GM10266 (cell line): ENCODE results near the gene SLC4A1AP.
A peak's percentile ranks its signal among the peaks of the same experiment; 100 is the strongest.

Source experiments
- DNase-seq: peaks from one replicate; pipeline ENCODE4 v3.0.0; 2012; ENCODE audit errors: extremely low spot score
- CTCF ChIP-seq: IDR thresholded peaks from 2 replicates; pipeline ENCODE4 v1.5.1; 2012; ENCODE audit warnings: mild to moderate bottlenecking, low read depth; ENCODE audit not compliant: control insufficient read depth, insufficient read depth; ENCODE audit errors: missing control alignments

The SLC4A1AP gene

GRCh38 chr2:27729614-27730013, 65.9 kb downstream of the SLC4A1AP start:
- TF ChIP-seq CTCF, result no peak
- no peak for DNase-seq

- no peak for DNase-seq
- no peak for TF ChIP-seq CTCF
Measured at GRCh38 chr2:27730261-27730662, 66.6 kb downstream of the SLC4A1AP start.

- no peak for DNase-seq
- no peak for TF ChIP-seq CTCF
Measured at GRCh38 chr2:27730980-27731691, 67.4 kb downstream of the SLC4A1AP start.

- DNase-seq, result no peak
- no peak for TF ChIP-seq CTCF
Measured at GRCh38 chr2:27734305-27734704, 70.6 kb downstream of the SLC4A1AP start.

- peak; percentile 65 for DNase-seq
- TF ChIP-seq CTCF, result no peak
Measured at GRCh38 chr2:27735263-27735904, 71.7 kb downstream of the SLC4A1AP start.

GRCh38 chr2:27736031-27736889, 72.6 kb downstream of the SLC4A1AP start:
- no peak for TF ChIP-seq CTCF
- no peak for DNase-seq
